Measurements from ENCODE around the gene OR2H1. TPM values are rescaled to one million over a fixed set of nuclear protein-coding genes. Genes with fewer than 3 reads are reported as not detected.
"Not testable (repeated sequence)": the region's sequence is repeated elsewhere in the genome, so short reads cannot be mapped to it uniquely, and the experiment has no call there.

OR2H1 gene
- total RNA-seq, 1 donor from 2014 or later, result not detected

GRCh38 chr6:29425075-29425474 is 31.9 kb upstream of the OR2H1 start:
- Mint-ChIP-seq H3K27ac (ENCODE audit: unreplicated experiment) (no peak overlapping the region), H3K27me3 (ENCODE audit: unreplicated experiment) (no peaks in the 10 kb centered on the region), H3K4me1 (ENCODE audit: unreplicated experiment) (no peaks in the 10 kb centered on the region), H3K4me3 (ENCODE audit: unreplicated experiment) (no peak overlapping the region), H3K36me3 (ENCODE audit: unreplicated experiment) (no peaks in the 10 kb centered on the region), H3K9me3 (ENCODE audit: unreplicated experiment) (no peaks in the 10 kb centered on the region)
- TF ChIP-seq, protein P1, sequence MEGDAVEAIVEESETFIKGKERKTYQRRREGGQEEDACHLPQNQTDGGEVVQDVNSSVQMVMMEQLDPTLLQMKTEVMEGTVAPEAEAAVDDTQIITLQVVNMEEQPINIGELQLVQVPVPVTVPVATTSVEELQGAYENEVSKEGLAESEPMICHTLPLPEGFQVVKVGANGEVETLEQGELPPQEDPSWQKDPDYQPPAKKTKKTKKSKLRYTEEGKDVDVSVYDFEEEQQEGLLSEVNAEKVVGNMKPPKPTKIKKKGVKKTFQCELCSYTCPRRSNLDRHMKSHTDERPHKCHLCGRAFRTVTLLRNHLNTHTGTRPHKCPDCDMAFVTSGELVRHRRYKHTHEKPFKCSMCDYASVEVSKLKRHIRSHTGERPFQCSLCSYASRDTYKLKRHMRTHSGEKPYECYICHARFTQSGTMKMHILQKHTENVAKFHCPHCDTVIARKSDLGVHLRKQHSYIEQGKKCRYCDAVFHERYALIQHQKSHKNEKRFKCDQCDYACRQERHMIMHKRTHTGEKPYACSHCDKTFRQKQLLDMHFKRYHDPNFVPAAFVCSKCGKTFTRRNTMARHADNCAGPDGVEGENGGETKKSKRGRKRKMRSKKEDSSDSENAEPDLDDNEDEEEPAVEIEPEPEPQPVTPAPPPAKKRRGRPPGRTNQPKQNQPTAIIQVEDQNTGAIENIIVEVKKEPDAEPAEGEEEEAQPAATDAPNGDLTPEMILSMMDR (IDR thresholded peaks at IDR 0.05), result no peak
- no peak for DNase-seq (ENCODE audit: extremely low spot score, unreplicated experiment)

DNA sequence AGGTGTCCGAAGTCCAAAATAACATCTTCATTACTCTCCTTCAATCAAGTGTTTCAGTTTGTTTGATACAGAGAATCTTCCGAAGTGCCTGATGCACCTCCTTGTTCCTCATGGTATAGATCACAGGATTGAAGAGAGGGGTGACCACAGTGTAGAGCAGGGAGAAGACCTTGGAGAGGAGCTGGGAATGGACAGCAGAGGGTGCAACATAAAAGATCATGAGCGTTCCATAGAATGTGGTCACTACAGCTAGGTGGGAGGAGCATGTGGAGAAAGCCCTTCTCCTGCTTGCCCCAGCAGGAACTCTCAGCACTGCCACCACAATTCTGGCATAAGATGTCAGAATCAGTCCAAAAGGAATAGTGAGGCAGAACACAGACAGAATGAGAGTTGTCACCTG is 30.3 kb upstream of the OR2H1 start:
- Mint-ChIP-seq H3K4me1 (ENCODE audit: unreplicated experiment) (no peaks in the 10 kb centered on the region), H3K4me3 (ENCODE audit: unreplicated experiment) (no peak overlapping the region), H3K9me3 (ENCODE audit: unreplicated experiment) (no peaks in the 10 kb centered on the region), H3K36me3 (ENCODE audit: unreplicated experiment) (no peaks in the 10 kb centered on the region), H3K27me3 (ENCODE audit: unreplicated experiment) (no peaks in the 10 kb centered on the region), H3K27ac (ENCODE audit: unreplicated experiment) (no peak overlapping the region)
- DNase-seq (ENCODE audit: extremely low spot score, unreplicated experiment), result no peak
- TF ChIP-seq, protein P1 (IDR thresholded peaks at IDR 0.05), result no peak

- not testable (repeated sequence) for H3K27ac Mint-ChIP-seq (ENCODE audit: unreplicated experiment); H3K36me3 Mint-ChIP-seq (ENCODE audit: unreplicated experiment); H3K4me3 Mint-ChIP-seq (ENCODE audit: unreplicated experiment); H3K27me3 Mint-ChIP-seq (ENCODE audit: unreplicated experiment); DNase-seq (ENCODE audit: extremely low spot score, unreplicated experiment); H3K4me1 Mint-ChIP-seq (ENCODE audit: unreplicated experiment); H3K9me3 Mint-ChIP-seq (ENCODE audit: unreplicated experiment)
Measured at GRCh38 chr6:29436730-29437129, 20.2 kb upstream of the OR2H1 start.

DNA sequence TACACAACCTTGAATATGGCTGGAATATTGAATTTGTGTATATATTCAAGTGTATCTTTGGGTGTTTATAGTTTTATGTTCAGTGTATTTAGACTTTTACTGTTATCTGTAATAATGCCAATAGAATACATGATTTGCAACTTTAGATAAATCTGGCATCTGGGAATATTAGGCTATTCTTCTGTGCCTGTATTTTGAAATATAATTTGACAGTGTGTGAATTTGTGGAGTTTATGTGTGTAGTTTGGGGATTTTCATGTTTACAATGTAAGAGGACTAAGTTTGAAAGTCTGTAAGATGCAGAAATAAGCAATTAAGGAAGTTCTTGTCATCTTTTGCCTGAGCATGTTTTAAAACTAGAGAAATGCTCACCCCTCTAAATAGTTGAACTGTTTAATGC is 17.9 kb upstream of the OR2H1 start, which contains the start of gene OR10C1:
Gene OR10C1, plus strand, starts transcription at position 301 of the 400 bp plus-strand sequence. CDS start 710 bp downstream, outside the sequence.
- no peak for DNase-seq (ENCODE audit: extremely low spot score, unreplicated experiment)
- no peaks in the 10 kb centered on the region for H3K36me3 Mint-ChIP-seq (ENCODE audit: unreplicated experiment)
- no peak within 1 kb of the TSS for H3K4me3 Mint-ChIP-seq (ENCODE audit: unreplicated experiment)
- H3K27ac Mint-ChIP-seq (ENCODE audit: unreplicated experiment), result no peak within 1 kb of the TSS
- H3K4me1 Mint-ChIP-seq (ENCODE audit: unreplicated experiment), result no peaks in the 10 kb centered on the region
- peaks cover under 1% of the 10 kb centered on the region for H3K9me3 Mint-ChIP-seq (ENCODE audit: unreplicated experiment)
- TF ChIP-seq, protein P1 (IDR thresholded peaks at IDR 0.05), result no peak
- no peaks in the 10 kb centered on the region for H3K27me3 Mint-ChIP-seq (ENCODE audit: unreplicated experiment)

DNA sequence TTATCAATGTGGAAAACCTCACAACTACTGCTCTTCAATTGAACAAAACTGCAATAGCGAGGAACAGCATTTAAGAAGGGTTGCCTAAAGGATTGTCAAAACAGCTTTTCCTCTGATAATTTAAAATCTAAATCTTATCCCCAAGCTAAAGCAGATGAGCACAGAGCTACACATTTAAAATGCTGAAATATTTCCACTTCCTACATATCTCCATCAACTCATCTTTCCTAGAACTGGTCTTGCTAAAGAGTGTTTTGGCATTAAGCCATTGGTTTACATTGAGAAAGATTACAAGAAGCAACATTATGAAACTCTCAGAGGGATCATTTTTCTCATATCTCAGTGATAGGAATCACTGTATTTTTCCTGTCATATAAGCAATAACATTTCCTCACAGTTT is 14.2 kb upstream of the OR2H1 start:
- H3K27ac Mint-ChIP-seq (ENCODE audit: unreplicated experiment), result no peak overlapping the region
- DNase-seq (ENCODE audit: extremely low spot score, unreplicated experiment), result no peak
- no peaks in the 10 kb centered on the region for H3K4me1 Mint-ChIP-seq (ENCODE audit: unreplicated experiment)
- H3K4me3 Mint-ChIP-seq (ENCODE audit: unreplicated experiment), result no peak overlapping the region
- TF ChIP-seq, protein P1 (IDR thresholded peaks at IDR 0.05), result no peak
- H3K27me3 Mint-ChIP-seq (ENCODE audit: unreplicated experiment), result no peaks in the 10 kb centered on the region
- H3K9me3 Mint-ChIP-seq (ENCODE audit: unreplicated experiment), result peaks cover 8% of the 10 kb centered on the region
- H3K36me3 Mint-ChIP-seq (ENCODE audit: unreplicated experiment), result no peaks in the 10 kb centered on the region

DNA sequence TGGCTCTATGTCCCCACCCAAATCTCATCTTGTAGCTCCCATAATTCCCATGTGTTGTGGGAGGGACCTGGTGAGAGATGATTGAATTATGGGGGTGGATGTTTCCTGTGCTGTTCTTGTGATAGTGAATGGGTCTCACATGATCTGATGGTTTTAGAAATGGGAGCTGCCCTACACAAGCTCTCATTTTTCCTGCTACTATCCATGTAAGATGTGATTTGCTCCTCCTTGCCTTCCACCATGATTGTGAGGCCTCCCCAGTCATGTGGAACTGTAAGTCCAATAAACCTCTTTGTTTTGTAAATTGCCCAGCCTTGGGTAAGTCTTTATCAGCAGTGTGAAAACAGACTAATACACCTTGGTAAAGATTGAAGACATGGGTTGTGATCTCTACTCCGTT is 12.9 kb upstream of the OR2H1 start:
- H3K36me3 Mint-ChIP-seq (ENCODE audit: unreplicated experiment); DNase-seq (ENCODE audit: extremely low spot score, unreplicated experiment); H3K9me3 Mint-ChIP-seq (ENCODE audit: unreplicated experiment); H3K27ac Mint-ChIP-seq (ENCODE audit: unreplicated experiment); H3K4me3 Mint-ChIP-seq (ENCODE audit: unreplicated experiment); H3K27me3 Mint-ChIP-seq (ENCODE audit: unreplicated experiment); H3K4me1 Mint-ChIP-seq (ENCODE audit: unreplicated experiment): not testable (repeated sequence)

Measured in osteocyte (in vitro differentiated cells).